ENCODE measurements around the gene C20orf202. TPM values are rescaled to one million over a fixed set of nuclear protein-coding genes. Genes with fewer than 3 reads are reported as not detected.

The C20orf202 gene
- total RNA-seq, 1 donor from 2014 or later = 0.92 TPM

- H3K9me3 Mint-ChIP-seq (ENCODE audit: unreplicated experiment) = no peaks in the 10 kb centered on the region
- TF ChIP-seq CTCF (IDR thresholded peaks at IDR 0.05; ENCODE audit: unreplicated experiment) = no peak
- H3K27ac Mint-ChIP-seq (ENCODE audit: unreplicated experiment) = peak overlapping the region; percentile 88
- H3K36me3 Mint-ChIP-seq (ENCODE audit: low read depth, unreplicated experiment) = no peaks in the 10 kb centered on the region
- peaks cover 25% of the 10 kb centered on the region for H3K4me1 Mint-ChIP-seq (ENCODE audit: unreplicated experiment)
- DNase-seq (ENCODE audit: low spot score) = no peak
- no peak overlapping the region for H3K4me3 Mint-ChIP-seq (ENCODE audit: unreplicated experiment)
- peaks cover 3% of the 10 kb centered on the region for H3K27me3 Mint-ChIP-seq (ENCODE audit: unreplicated experiment)
These were observed 37.3 kb downstream of the C20orf202 start for GRCh38 chr20:1240549-1240948.

DNA sequence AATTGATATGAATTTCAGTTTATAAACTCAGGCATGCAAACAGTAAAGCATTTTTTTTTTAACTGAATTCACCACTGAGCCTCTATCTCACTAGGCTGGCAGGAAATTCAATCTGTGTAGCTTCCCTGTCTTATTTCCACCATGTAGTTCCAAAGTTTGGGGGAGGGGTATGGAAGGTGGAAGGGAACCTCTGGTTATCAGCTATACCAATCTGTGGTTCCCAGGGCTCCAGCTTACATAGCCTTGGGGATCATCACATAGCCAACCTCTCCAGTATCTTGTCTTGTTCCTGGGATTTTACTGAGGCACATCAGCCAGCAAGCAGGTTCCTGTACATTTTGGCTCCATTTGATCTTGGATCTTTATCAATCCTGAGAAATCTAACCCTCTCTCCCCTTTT lies 38.2 kb downstream of the C20orf202 start:
- Mint-ChIP-seq H3K36me3 (ENCODE audit: low read depth, unreplicated experiment) (no peaks in the 10 kb centered on the region), H3K27me3 (ENCODE audit: unreplicated experiment) (peaks cover 3% of the 10 kb centered on the region), H3K4me1 (ENCODE audit: unreplicated experiment) (peaks cover 30% of the 10 kb centered on the region), H3K4me3 (ENCODE audit: unreplicated experiment) (no peak overlapping the region), H3K27ac (ENCODE audit: unreplicated experiment) (peak overlapping the region; percentile 78), H3K9me3 (ENCODE audit: unreplicated experiment) (no peaks in the 10 kb centered on the region)
- peak; percentile 9 for DNase-seq (ENCODE audit: low spot score)
- no peak for TF ChIP-seq CTCF (IDR thresholded peaks at IDR 0.05; ENCODE audit: unreplicated experiment)

DNA sequence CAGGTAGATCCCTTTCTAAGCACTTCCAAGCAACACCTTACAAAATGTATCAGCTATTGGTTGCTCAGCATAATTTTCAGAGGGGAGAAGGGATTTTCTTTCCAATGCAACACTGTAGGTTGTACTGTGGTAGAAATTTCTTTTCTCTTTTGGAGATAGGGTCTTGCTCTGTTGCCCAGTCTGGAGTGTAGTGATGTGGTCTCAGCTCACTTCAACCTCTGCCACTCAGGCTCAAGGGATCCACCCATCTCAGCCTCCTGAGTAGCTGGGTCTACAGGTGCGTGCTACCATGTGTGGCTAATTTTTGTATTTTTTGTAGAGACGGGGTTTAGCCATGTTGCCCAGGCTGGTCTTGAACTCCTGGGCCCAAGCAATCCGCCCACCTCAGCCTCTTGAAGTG lies 38.8 kb downstream of the C20orf202 start:
- DNase-seq (ENCODE audit: low spot score) = no peak
- H3K9me3 Mint-ChIP-seq (ENCODE audit: unreplicated experiment) = no peaks in the 10 kb centered on the region
- peak overlapping the region; percentile 78 for H3K27ac Mint-ChIP-seq (ENCODE audit: unreplicated experiment)
- H3K4me3 Mint-ChIP-seq (ENCODE audit: unreplicated experiment) = no peak overlapping the region
- peaks cover 3% of the 10 kb centered on the region for H3K27me3 Mint-ChIP-seq (ENCODE audit: unreplicated experiment)
- H3K4me1 Mint-ChIP-seq (ENCODE audit: unreplicated experiment) = peaks cover 30% of the 10 kb centered on the region
- H3K36me3 Mint-ChIP-seq (ENCODE audit: low read depth, unreplicated experiment) = no peaks in the 10 kb centered on the region
- TF ChIP-seq CTCF (IDR thresholded peaks at IDR 0.05; ENCODE audit: unreplicated experiment) = no peak

DNA sequence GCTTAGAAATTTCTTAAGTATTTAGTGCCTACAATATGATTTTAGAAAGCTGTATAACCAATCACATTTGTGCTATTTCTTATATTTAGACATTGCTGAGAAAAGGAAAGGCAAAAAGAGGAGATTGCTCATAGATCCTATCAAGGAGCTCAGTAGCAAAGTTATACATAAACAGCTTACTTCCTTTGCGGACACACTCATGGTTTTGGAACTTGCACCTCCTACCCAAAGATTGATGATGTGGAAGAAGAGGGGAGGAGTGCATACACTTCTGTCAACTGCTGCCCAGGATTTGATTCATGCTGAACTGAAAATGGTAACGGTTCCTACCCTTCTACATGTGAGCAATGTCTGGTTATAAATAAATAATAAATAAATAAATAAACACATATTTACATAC lies 39.3 kb downstream of the C20orf202 start:
- TF ChIP-seq CTCF (IDR thresholded peaks at IDR 0.05; ENCODE audit: unreplicated experiment) = no peak
- Mint-ChIP-seq H3K27ac (ENCODE audit: unreplicated experiment) (no peak overlapping the region), H3K4me1 (ENCODE audit: unreplicated experiment) (peaks cover 30% of the 10 kb centered on the region), H3K9me3 (ENCODE audit: unreplicated experiment) (no peaks in the 10 kb centered on the region), H3K36me3 (ENCODE audit: low read depth, unreplicated experiment) (no peaks in the 10 kb centered on the region), H3K4me3 (ENCODE audit: unreplicated experiment) (no peak overlapping the region), H3K27me3 (ENCODE audit: unreplicated experiment) (peaks cover 3% of the 10 kb centered on the region)
- DNase-seq (ENCODE audit: low spot score) = no peak

- Mint-ChIP-seq H3K9me3 (ENCODE audit: unreplicated experiment) (no peaks in the 10 kb centered on the region), H3K4me3 (ENCODE audit: unreplicated experiment) (no peak overlapping the region), H3K36me3 (ENCODE audit: low read depth, unreplicated experiment) (no peaks in the 10 kb centered on the region), H3K27me3 (ENCODE audit: unreplicated experiment) (no peaks in the 10 kb centered on the region), H3K27ac (ENCODE audit: unreplicated experiment) (peak overlapping the region; percentile 82), H3K4me1 (ENCODE audit: unreplicated experiment) (peaks cover 27% of the 10 kb centered on the region)
- no peak for TF ChIP-seq CTCF (IDR thresholded peaks at IDR 0.05; ENCODE audit: unreplicated experiment)
- no peak for DNase-seq (ENCODE audit: low spot score)
These were observed 42.3 kb downstream of the C20orf202 start for GRCh38 chr20:1245578-1245977.

Measured in endothelial cell (in vitro differentiated cells).